Stimulated activated CD8-positive, alpha-beta memory T cell treated with anti-CD3 and anti-CD28 coated beads, Interleukin-7, amount 100 ng/mL, for 24 hours (primary cell): Measurements from ENCODE around the gene ROBO2.

Experiments used
- DNase-seq: peaks from one replicate; pipeline ENCODE4 v3.0.0-alpha.2; 2020; ENCODE audit warnings: low read depth

The ROBO2 gene

GRCh38 chr3:77039606-77040171 is at the start of gene ROBO2:
TSS of gene ROBO2 (plus strand) at chr3:77040099. CDS start at chr3:77040786, 687 bp downstream.
- DNase-seq, result no peak

- no peak for DNase-seq
Observed at GRCh38 chr3:76990606-76991005, 49.3 kb upstream of the ROBO2 start.

- DNase-seq, result no peak
Observed at GRCh38 chr3:76991165-76991564, 48.7 kb upstream of the ROBO2 start.

GRCh38 chr3:76997733-76998132 is 42.2 kb upstream of the ROBO2 start:
- no peak for DNase-seq

GRCh38 chr3:76998555-76998954 is 41.3 kb upstream of the ROBO2 start:
- no peak for DNase-seq

- DNase-seq, result no peak
Observed at GRCh38 chr3:77001062-77001701, 38.7 kb upstream of the ROBO2 start.

GRCh38 chr3:77014226-77014625 is 25.7 kb upstream of the ROBO2 start:
- no peak for DNase-seq

GRCh38 chr3:77025471-77025870 is 14.4 kb upstream of the ROBO2 start:
- DNase-seq, result no peak

- no peak for DNase-seq
Observed at GRCh38 chr3:77026904-77027634, 12.8 kb upstream of the ROBO2 start.

- DNase-seq, result no peak
Observed at GRCh38 chr3:77028005-77028404, 11.9 kb upstream of the ROBO2 start.

- DNase-seq, result no peak
Observed at GRCh38 chr3:77038468-77038929, 1.4 kb upstream of the ROBO2 start.

GRCh38 chr3:77038930-77039605 is 831 bp upstream of the ROBO2 start:
- no peak for DNase-seq

GRCh38 chr3:77040216-77040615 is 317 bp downstream of the ROBO2 start:
- DNase-seq, result no peak

- DNase-seq, result no peak
Observed at GRCh38 chr3:77040926-77041722, 1.2 kb downstream of the ROBO2 start.

GRCh38 chr3:77041811-77042210 is 1.9 kb downstream of the ROBO2 start:
- no peak for DNase-seq

GRCh38 chr3:77042343-77042742 is 2.4 kb downstream of the ROBO2 start:
- no peak for DNase-seq

- no peak for DNase-seq
Observed at GRCh38 chr3:77042882-77043281, 3.0 kb downstream of the ROBO2 start.

- DNase-seq, result no peak
Observed at GRCh38 chr3:77045686-77046085, 5.8 kb downstream of the ROBO2 start.

- no peak for DNase-seq
Observed at GRCh38 chr3:77048186-77048585, 8.3 kb downstream of the ROBO2 start.

GRCh38 chr3:77051591-77051990 is 11.7 kb downstream of the ROBO2 start:
- DNase-seq, result no peak

GRCh38 chr3:77052051-77052501 is 12.2 kb downstream of the ROBO2 start:
- DNase-seq, result no peak
